Fibroblast of lung (primary cell): ENCODE results near the gene ARFIP1. TPM values are rescaled to one million over a fixed set of nuclear protein-coding genes. Genes with fewer than 3 reads are reported as not detected.
A peak's percentile ranks its signal among the peaks of the same experiment; 100 is the strongest.

ENCODE experiments used
- DNase-seq, 2 donors: peaks; one replicate each; pipeline versions ENCODE4 v3.0.0 to v3.0.0-alpha.2; 2010; ENCODE audit warnings: low read depth in 2 of 2
- H2AFZ ChIP-seq: 2 replicates; pipeline ENCODE4 v1.5.1; 2012; ENCODE audit warnings: low read length, control low read depth, inconsistent platforms
- H3K27ac ChIP-seq: 2 replicates; pipeline ENCODE4 v1.5.1; 2011; ENCODE audit warnings: low read length, control low read depth; ENCODE audit not compliant: insufficient read depth
- H3K27me3 ChIP-seq: 2 replicates; pipeline ENCODE4 v1.5.1; 2011; ENCODE audit warnings: mild to moderate bottlenecking, low read length; ENCODE audit not compliant: control insufficient read depth, insufficient read depth
- H3K36me3 ChIP-seq: 2 replicates; pipeline ENCODE4 v1.5.1; 2011; ENCODE audit warnings: low read length; ENCODE audit not compliant: control insufficient read depth, insufficient read depth
- H3K4me1 ChIP-seq: 2 replicates; pipeline ENCODE4 v1.5.1; 2011; ENCODE audit warnings: low read length; ENCODE audit not compliant: control insufficient read depth, insufficient read depth; ENCODE audit errors: extremely low read depth
- H3K4me2 ChIP-seq: 2 replicates; pipeline ENCODE4 v1.5.1; 2011; ENCODE audit warnings: low read length, control low read depth; ENCODE audit not compliant: insufficient read depth; ENCODE audit errors: extremely low read depth
- H3K4me3 ChIP-seq, 4 experiments: fragments of 200-600 bp in 1 of 4; sonication (generic) in 1 of 4; replicated peaks in 1 of 4; 2 replicates each; pipeline ENCODE4 v1.5.1; 2011 to 2016; ENCODE audit warnings: low read length in 4 of 4, low read depth in 3 of 4, mild to moderate bottlenecking in 3 of 4, control low read depth in 2 of 4, inconsistent platforms in 1 of 4, mixed read lengths in 1 of 4; ENCODE audit not compliant: insufficient read depth in 1 of 4; ENCODE audit errors: control extremely low read depth in 1 of 4
- H3K79me2 ChIP-seq: 2 replicates; pipeline ENCODE4 v1.5.1; 2012; ENCODE audit warnings: mild to moderate bottlenecking, low read length, inconsistent platforms; ENCODE audit not compliant: control insufficient read depth, insufficient read depth
- H3K9ac ChIP-seq: 2 replicates; pipeline ENCODE4 v1.5.1; 2011; ENCODE audit warnings: mild to moderate bottlenecking, low read length, control low read depth; ENCODE audit not compliant: insufficient read depth
- H3K9me3 ChIP-seq: 2 replicates; pipeline ENCODE4 v1.5.1; 2012; ENCODE audit warnings: low read depth, low read length; ENCODE audit not compliant: control insufficient read depth, insufficient read depth
- H4K20me1 ChIP-seq: 2 replicates; pipeline ENCODE4 v1.5.1; 2011; ENCODE audit warnings: low read length; ENCODE audit not compliant: control insufficient read depth, insufficient read depth; ENCODE audit errors: extremely low read depth
- CTCF ChIP-seq, 2 donors: IDR thresholded peaks in 1 of 2; conservative IDR thresholded peaks in 1 of 2; 1 replicate in 1 of 2; 2 replicates in 1 of 2; pipeline ENCODE4 v1.5.1; 2011 to 2012; ENCODE audit warnings: low read length in 2 of 2, control low read depth in 1 of 2, inconsistent platforms in 1 of 2, low read depth in 1 of 2, mild to moderate bottlenecking in 1 of 2
- EZH2 ChIP-seq: IDR thresholded peaks from 2 replicates; pipeline ENCODE4 v1.5.1; 2012; ENCODE audit warnings: low read length, control low read depth, mild to moderate bottlenecking; ENCODE audit errors: missing control alignments
- polyA plus RNA-seq, 2 donors: library from polyadenylated mRNA; depleted of rRNA in 1 of 2; stranded (reverse) in 1 of 2; unstranded in 1 of 2; fragments of >200 nt; gene quantifications; 2 replicates each; pipeline ENCODE4 v1.2.1, GENCODE V29; 2011 to 2012; ENCODE audit warnings: missing spikeins in 1 of 2
- total RNA-seq: library from RNA; depleted of rRNA; stranded (reverse); fragments of >200 nt; gene quantifications from 2 replicates; pipeline ENCODE4 v1.2.1, GENCODE V29; 2014

The ARFIP1 gene
- total and polyA plus RNA-seq, 2 donors (not counting 1 experiment from before 2014, with no cell fraction given), result 35.6 to 40.8 TPM

- Histone ChIP-seq H3K4me1 (peaks cover 2% of the 10 kb centered on the region), H3K4me2 (no peak overlapping the region), H4K20me1 (no peaks in the 10 kb centered on the region), H3K9me3 (no peaks in the 10 kb centered on the region), H3K9ac (no peak overlapping the region), H3K27me3 (no peaks in the 10 kb centered on the region), H3K36me3 (no peaks in the 10 kb centered on the region), H3K27ac (no peak overlapping the region), H2AFZ (no peak overlapping the region), H3K79me2 (peaks cover 58% of the 10 kb centered on the region), H3K4me3 (peak overlapping the region in 1 of 4 experiments; percentile 8)
- peak in 1 of 2 donors; percentile 22 for DNase-seq
- TF ChIP-seq CTCF (conservative IDR thresholded peaks at IDR 0.05 in 1 of 2, IDR thresholded peaks at IDR 0.05 in 1 of 2; ENCODE audit: low read depth in 1 of 2, low read length in 2 of 2) (no peak), EZH2 (no peak)
Observed at GRCh38 chr4:152785639-152786615, 6.2 kb downstream of the ARFIP1 start.

GRCh38 chr4:152786627-152787026, 6.9 kb downstream of the ARFIP1 start:
- TF ChIP-seq EZH2 (no peak), CTCF (conservative IDR thresholded peaks at IDR 0.05 in 1 of 2, IDR thresholded peaks at IDR 0.05 in 1 of 2; ENCODE audit: low read depth in 1 of 2, low read length in 2 of 2) (no peak)
- Histone ChIP-seq H3K36me3 (no peaks in the 10 kb centered on the region), H3K9ac (no peak overlapping the region), H3K4me2 (no peak overlapping the region), H4K20me1 (no peaks in the 10 kb centered on the region), H3K9me3 (no peaks in the 10 kb centered on the region), H3K4me1 (peaks cover 2% of the 10 kb centered on the region), H3K27ac (no peak overlapping the region), H2AFZ (no peak overlapping the region), H3K79me2 (peaks cover 51% of the 10 kb centered on the region), H3K27me3 (no peaks in the 10 kb centered on the region), H3K4me3 (peak overlapping the region in 1 of 4 experiments; percentile 8)
- DNase-seq, result no peak

GRCh38 chr4:152795891-152796290, 16.1 kb downstream of the ARFIP1 start:
- Histone ChIP-seq H3K36me3 (no peaks in the 10 kb centered on the region), H3K9ac (no peak overlapping the region), H3K27me3 (no peaks in the 10 kb centered on the region), H3K4me2 (no peak overlapping the region), H3K27ac (no peak overlapping the region), H4K20me1 (no peaks in the 10 kb centered on the region), H3K4me3 (no peak overlapping the region), H2AFZ (no peak overlapping the region), H3K4me1 (no peaks in the 10 kb centered on the region), H3K79me2 (peaks cover 17% of the 10 kb centered on the region), H3K9me3 (no peaks in the 10 kb centered on the region)
- DNase-seq, result no peak
- TF ChIP-seq EZH2 (no peak), CTCF (conservative IDR thresholded peaks at IDR 0.05 in 1 of 2, IDR thresholded peaks at IDR 0.05 in 1 of 2; ENCODE audit: low read depth in 1 of 2, low read length in 2 of 2) (no peak)
